Peyer's patch (tissue), 4 donors: ENCODE measurements around the gene FUT4.

Source experiments
- POLR2A ChIP-seq, 2 donors: fragments of 450-650 bp; IDR thresholded peaks; one replicate each; pipeline ENCODE4 v1.5.1; 2017; ENCODE audit warnings: antibody characterized with exemption in 2 of 2, mild to moderate bottlenecking in 2 of 2, moderate library complexity in 2 of 2
- TF ChIP-seq, protein P1 (sequence below), 6 experiments: fragments of 450-650 bp in 4 of 6; fragments of 200-600 bp in 2 of 6; sonication (generic) in 1 of 6; IDR thresholded peaks; one replicate each; pipeline ENCODE4 v1.5.1; 2017 to 2019; ENCODE audit warnings: antibody characterized with exemption in 6 of 6, mild to moderate bottlenecking in 3 of 6, moderate library complexity in 1 of 6

DNA sequence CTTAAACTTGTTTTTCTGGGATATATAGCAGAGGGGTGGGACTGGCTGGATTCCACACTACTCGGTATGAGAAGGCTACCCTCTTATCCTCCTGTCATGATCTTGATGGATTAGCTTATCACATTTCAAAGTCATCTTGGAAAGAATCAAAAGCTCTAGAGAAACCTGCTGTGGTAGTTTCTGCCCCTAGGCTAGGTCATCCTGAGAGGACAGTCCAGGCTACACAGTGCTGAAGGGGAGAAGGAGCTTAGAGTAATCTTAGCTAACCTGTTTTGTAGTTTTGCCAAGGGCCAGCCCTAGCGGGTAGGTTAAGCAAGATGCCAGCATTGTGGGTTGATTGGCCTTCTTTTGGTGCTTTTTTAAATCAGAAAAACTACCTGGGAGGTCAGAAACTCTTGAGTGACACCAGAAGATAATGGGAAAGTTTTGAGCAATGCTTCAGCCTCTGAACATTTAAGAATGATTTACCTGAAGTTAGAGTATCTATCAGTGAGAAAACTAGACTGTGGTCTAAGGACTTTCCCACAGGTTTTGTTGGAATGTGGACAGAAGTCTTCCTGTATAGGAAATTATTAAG is 44.7 kb downstream of the FUT4 start:
- TF ChIP-seq, protein P1, sequence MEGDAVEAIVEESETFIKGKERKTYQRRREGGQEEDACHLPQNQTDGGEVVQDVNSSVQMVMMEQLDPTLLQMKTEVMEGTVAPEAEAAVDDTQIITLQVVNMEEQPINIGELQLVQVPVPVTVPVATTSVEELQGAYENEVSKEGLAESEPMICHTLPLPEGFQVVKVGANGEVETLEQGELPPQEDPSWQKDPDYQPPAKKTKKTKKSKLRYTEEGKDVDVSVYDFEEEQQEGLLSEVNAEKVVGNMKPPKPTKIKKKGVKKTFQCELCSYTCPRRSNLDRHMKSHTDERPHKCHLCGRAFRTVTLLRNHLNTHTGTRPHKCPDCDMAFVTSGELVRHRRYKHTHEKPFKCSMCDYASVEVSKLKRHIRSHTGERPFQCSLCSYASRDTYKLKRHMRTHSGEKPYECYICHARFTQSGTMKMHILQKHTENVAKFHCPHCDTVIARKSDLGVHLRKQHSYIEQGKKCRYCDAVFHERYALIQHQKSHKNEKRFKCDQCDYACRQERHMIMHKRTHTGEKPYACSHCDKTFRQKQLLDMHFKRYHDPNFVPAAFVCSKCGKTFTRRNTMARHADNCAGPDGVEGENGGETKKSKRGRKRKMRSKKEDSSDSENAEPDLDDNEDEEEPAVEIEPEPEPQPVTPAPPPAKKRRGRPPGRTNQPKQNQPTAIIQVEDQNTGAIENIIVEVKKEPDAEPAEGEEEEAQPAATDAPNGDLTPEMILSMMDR (IDR thresholded peaks at IDR 0.05): no peak
- TF ChIP-seq POLR2A (IDR thresholded peaks at IDR 0.05): no peak
